Stimulated activated naive B cell treated with anti-CD40 and anti-IgM and Interleukin-4, amounts not matched to agents 10 μg/mL and 1 μg/mL and 100 μg/mL, for 72 hours (primary cell): ENCODE data around the gene CMTR2.
"Not testable (repeated sequence)": the region's sequence is repeated elsewhere in the genome, so short reads cannot be mapped to it uniquely, and the experiment has no call there.

Experiments used
- ATAC-seq, 2 donors: fragments of 150-1000 bp; cut with Tn5 transposase; replicated peaks; 2 replicates each; pipeline ENCODE4 v1.10.0; 2021; ENCODE audit warnings: moderate library complexity in 1 of 2
- DNase-seq: peaks from one replicate; pipeline ENCODE4 v3.0.0; 2021
- H3K27ac Mint-ChIP-seq: one replicate; pipeline ENCODE4 v1.8.0; 2022; ENCODE audit warnings: mild to moderate bottlenecking, mixed read lengths
- H3K27me3 Mint-ChIP-seq, 2 donors: one replicate each; pipeline ENCODE4 v1.8.0; 2022; ENCODE audit warnings: mixed read lengths in 2 of 2
- H3K36me3 Mint-ChIP-seq, 2 donors: one replicate each; pipeline ENCODE4 v1.8.0; 2022; ENCODE audit warnings: mixed read lengths in 2 of 2, mild to moderate bottlenecking in 1 of 2
- H3K4me1 Mint-ChIP-seq, 2 donors: one replicate each; pipeline ENCODE4 v1.8.0; 2022; ENCODE audit warnings: mixed read lengths in 2 of 2, mild to moderate bottlenecking in 1 of 2
- H3K4me3 Mint-ChIP-seq, 2 donors: one replicate each; pipeline ENCODE4 v1.8.0; 2022; ENCODE audit warnings: mild to moderate bottlenecking in 2 of 2, mixed read lengths in 2 of 2, moderate library complexity in 1 of 2
- H3K9me3 Mint-ChIP-seq, 2 donors: one replicate each; pipeline ENCODE4 v1.8.0; 2022; ENCODE audit warnings: mixed read lengths in 2 of 2, mild to moderate bottlenecking in 1 of 2

Gene CMTR2

DNA sequence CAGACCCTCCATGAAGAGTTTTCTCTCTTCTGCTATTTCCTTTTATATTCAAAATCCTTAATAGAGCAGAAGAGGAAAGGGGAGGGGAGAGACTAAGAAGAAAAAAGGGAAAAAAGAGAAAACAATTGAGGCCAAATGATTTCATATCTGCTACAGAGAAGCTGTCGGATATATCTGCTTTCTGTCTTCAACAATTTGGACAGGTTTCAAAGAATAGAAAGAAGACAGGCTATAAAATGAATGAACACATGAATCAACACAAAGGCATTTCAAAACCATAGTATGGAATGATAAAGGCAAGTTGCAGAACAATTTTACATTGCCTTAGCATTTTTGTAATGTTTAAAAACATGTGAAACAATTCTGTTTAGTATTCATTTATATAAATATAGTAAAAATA lies 4.7 kb upstream of the CMTR2 start:
- peaks cover 0 to 6% of the 10 kb centered on the region in 2 donors for H3K4me1 Mint-ChIP-seq
- H3K27ac Mint-ChIP-seq, result no peak overlapping the region
- DNase-seq, result no peak
- peaks cover 28 to 40% of the 10 kb centered on the region in 2 donors for H3K27me3 Mint-ChIP-seq
- H3K9me3 Mint-ChIP-seq, result peaks cover 0 to 1% of the 10 kb centered on the region in 2 donors
- ATAC-seq, result no peak
- H3K4me3 Mint-ChIP-seq, result no peak overlapping the region
- peaks cover 0 to 5% of the 10 kb centered on the region in 2 donors for H3K36me3 Mint-ChIP-seq

DNA sequence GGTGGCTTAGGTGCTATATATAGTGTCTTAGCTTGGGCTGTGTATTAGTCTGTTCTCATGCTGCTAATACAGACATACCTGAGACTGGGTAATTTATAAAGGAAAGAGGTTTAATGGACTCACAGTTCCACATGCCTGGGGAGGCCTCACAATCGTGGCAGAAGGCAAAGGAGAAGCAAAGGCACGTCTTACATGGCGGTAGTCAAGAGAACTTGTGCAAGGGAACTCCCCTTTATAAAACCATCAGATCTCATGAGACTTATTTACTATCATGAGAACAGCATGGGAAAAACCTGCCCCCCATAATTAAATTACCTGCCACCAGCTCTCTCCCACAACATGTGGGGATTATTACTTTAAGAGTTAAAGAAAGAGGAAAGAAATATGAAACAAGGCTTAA lies 2.9 kb upstream of the CMTR2 start:
- Mint-ChIP-seq H3K27me3 (peaks cover 17 to 22% of the 10 kb centered on the region in 2 donors), H3K4me1 (peaks cover 12 to 17% of the 10 kb centered on the region in 2 donors), H3K36me3 (peaks cover 5 to 11% of the 10 kb centered on the region in 2 donors)
- not testable (repeated sequence) for H3K9me3 Mint-ChIP-seq, DNase-seq, H3K4me3 Mint-ChIP-seq, H3K27ac Mint-ChIP-seq, ATAC-seq

DNA sequence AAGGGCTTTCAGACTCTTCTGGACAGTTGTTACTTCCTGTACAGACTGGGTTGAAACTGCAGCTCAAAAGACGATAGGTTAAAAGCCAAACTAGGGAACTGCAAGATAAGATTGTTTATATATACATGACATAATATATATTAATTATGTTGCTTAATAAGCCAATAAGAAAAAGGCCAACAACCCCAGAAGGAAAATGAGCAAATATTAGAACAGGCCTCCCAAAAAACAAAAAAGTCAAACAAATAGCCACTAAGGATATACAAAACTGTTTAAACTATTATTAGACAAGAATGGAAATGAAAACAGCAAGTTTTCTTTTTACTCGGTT lies 495 bp upstream of the CMTR2 start:
- H3K4me3 Mint-ChIP-seq, result peak overlapping the region; percentile 93 to 95
- ATAC-seq (no peak), DNase-seq (no peak)
- H3K36me3 Mint-ChIP-seq, result peaks cover 18 to 29% of the 10 kb centered on the region in 2 donors
- H3K27ac Mint-ChIP-seq, result peak overlapping the region; percentile 98
- H3K4me1 Mint-ChIP-seq, result peaks cover 17 to 24% of the 10 kb centered on the region in 2 donors
- H3K27me3 Mint-ChIP-seq, result peaks cover 14 to 16% of the 10 kb centered on the region in 2 donors
- peaks cover 0 to 3% of the 10 kb centered on the region in 2 donors for H3K9me3 Mint-ChIP-seq

DNA sequence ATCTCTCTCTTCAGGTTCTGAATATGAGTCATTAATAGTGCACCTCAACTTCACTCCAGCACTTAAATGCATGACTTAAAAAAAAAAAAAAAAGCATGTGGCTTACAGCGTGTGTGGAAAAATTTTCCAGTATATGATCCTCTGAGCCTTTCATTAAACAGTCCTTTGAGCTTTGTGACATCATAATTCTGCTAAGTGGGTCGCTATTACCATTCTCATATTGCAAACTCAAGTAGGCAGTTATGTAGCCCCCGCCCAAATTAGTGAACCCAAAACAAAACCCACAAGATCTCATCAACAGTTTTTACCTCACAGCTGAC lies 672 bp downstream of the CMTR2 start:
- Mint-ChIP-seq H3K36me3 (peaks cover 26 to 41% of the 10 kb centered on the region in 2 donors), H3K9me3 (peaks cover 0 to 3% of the 10 kb centered on the region in 2 donors), H3K27me3 (peaks cover 14 to 16% of the 10 kb centered on the region in 2 donors), H3K4me1 (peaks cover 22 to 30% of the 10 kb centered on the region in 2 donors), H3K4me3 (peak overlapping the region; percentile 93 to 95), H3K27ac (peak overlapping the region; percentile 98)
- DNase-seq (no peak), ATAC-seq (no peak)

DNA sequence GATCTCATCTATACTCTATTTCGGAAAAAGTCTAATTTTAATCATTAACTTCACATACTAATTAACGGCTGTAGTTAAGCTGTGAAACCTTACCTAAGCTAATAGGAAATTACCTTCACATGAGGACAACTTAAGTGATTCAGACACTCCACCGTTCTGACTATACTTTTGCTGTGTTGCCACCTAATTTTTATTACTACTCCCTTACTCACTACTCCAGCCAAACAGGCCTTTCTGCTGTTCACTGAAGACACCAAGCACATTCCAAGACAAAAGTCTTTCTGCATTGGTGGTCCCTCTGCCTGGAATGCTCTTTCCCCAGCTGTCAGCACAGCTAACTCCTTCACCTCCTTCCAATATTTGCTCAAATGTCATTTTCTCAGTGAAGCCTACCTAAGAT lies 1.3 kb downstream of the CMTR2 start:
- H3K9me3 Mint-ChIP-seq, result peaks cover 0 to 3% of the 10 kb centered on the region in 2 donors
- peak overlapping the region; percentile 93 to 95 for H3K4me3 Mint-ChIP-seq
- DNase-seq (no peak), ATAC-seq (no peak)
- H3K27ac Mint-ChIP-seq, result peak overlapping the region; percentile 98
- peaks cover 30 to 47% of the 10 kb centered on the region in 2 donors for H3K36me3 Mint-ChIP-seq
- H3K27me3 Mint-ChIP-seq, result peaks cover 11 to 12% of the 10 kb centered on the region in 2 donors
- H3K4me1 Mint-ChIP-seq, result peaks cover 25 to 35% of the 10 kb centered on the region in 2 donors

DNA sequence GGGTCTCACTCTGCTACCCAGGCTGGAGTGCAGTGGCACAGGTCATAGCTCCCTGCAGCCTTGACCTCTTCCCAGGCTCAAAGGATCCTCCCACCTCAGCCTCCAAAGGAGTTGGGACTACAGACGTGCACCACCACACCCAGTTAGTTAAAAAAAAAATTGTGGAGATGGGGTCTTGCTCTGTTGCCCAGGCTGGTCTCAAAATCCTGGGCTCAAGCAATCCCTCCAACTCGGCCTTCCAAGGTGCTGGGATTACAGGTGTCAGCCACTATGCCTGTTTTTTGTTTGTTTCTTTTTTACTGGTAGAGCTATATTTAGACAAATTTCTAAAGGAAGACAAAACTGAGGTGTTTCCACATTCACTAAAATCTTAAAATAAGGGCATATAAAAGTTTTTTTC lies 1.7 kb downstream of the CMTR2 start:
- no peak overlapping the region for H3K27ac Mint-ChIP-seq
- DNase-seq (no peak), ATAC-seq (no peak)
- peaks cover 0 to 3% of the 10 kb centered on the region in 2 donors for H3K9me3 Mint-ChIP-seq
- H3K36me3 Mint-ChIP-seq, result peaks cover 31 to 49% of the 10 kb centered on the region in 2 donors
- H3K4me3 Mint-ChIP-seq, result peak overlapping the region in 1 of 2 donors; percentile 18
- peaks cover 6 to 9% of the 10 kb centered on the region in 2 donors for H3K27me3 Mint-ChIP-seq
- H3K4me1 Mint-ChIP-seq, result peaks cover 27 to 38% of the 10 kb centered on the region in 2 donors

DNA sequence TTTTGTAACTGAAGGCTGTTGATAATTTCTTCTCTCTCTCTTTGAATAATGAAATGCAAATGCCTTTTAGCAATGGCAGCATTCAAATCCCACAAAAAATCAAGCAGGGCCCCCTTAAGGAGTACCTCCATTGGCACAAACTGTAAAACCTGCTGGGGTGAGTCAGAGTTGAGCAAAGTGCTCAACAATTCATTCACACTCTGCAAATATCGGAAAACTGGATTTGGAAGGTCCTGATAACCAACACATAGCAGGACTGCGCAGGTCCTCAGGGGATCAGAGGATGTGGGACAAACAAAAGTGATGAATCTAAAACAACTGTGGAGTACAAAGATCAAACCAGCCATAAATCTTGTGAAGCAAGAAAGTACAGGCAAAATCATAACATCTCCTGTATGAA lies 5.6 kb downstream of the CMTR2 start:
- peaks cover 0 to 3% of the 10 kb centered on the region in 2 donors for H3K9me3 Mint-ChIP-seq
- H3K4me3 Mint-ChIP-seq, result no peak overlapping the region
- no peak overlapping the region for H3K27ac Mint-ChIP-seq
- peaks cover 37 to 52% of the 10 kb centered on the region in 2 donors for H3K36me3 Mint-ChIP-seq
- DNase-seq (no peak), ATAC-seq (no peak)
- no peaks in the 10 kb centered on the region for H3K27me3 Mint-ChIP-seq
- H3K4me1 Mint-ChIP-seq, result peaks cover 22 to 45% of the 10 kb centered on the region in 2 donors

DNA sequence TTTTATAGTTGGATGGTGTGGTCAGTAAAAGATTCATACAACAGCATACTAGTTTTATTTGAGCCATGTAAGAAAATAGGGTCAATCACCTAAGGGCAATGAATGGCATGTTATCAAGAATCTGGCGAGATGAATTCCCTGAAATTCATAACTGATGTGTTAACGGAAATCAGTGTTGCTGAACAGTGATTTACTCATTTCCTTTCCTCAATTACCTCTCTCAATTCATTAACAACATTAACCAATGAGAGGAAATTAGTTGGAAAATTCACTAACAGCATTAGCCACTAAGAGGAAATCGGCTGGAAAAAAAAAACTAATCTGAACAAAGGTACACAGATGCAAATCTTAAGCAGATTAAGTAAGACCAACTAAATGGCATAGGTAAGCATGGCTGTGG lies 6.3 kb downstream of the CMTR2 start:
- Mint-ChIP-seq H3K36me3 (peaks cover 33 to 47% of the 10 kb centered on the region in 2 donors), H3K4me1 (peaks cover 17 to 38% of the 10 kb centered on the region in 2 donors), H3K4me3 (no peak overlapping the region), H3K27me3 (no peaks in the 10 kb centered on the region), H3K27ac (no peak overlapping the region), H3K9me3 (peaks cover 0 to 3% of the 10 kb centered on the region in 2 donors)
- no peak for ATAC-seq
- DNase-seq, result no peak

DNA sequence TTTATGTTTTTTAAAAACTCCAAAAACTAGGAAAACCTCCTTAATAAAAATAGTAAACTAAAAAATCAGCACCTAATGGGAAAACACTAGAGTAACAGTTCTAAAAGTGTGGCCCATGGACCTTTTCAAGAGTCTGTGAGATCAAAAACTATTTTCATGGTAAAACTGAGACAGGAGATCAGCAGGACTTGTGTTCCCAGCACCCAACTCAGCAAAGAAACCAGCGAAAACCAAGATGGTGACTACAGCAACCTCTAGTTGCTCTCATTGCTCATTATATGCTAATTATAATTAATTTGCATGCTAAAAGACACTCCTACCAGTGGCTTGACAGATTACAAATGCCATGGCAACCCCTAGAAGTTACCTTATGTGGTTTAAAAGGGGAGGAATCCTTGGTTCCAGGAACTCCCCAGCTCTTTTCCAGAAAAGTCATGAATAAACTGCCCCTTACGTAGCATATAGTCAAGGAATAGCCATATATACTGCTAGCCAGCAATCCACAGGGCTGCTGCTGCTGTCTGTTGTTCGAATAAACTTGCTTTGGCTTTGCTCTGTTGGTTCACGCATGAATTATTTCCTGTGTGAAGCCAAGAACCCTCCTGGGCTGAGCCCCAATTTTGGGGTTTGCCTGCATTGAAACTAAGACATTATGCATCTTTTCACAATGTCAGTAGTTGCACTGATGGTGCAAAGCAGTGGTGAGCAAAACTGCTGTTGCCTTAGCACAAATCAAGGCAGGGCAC lies 12.4 kb downstream of the CMTR2 start:
- Mint-ChIP-seq H3K36me3 (peaks cover 7 to 24% of the 10 kb centered on the region in 2 donors), H3K4me1 (peaks cover 2 to 4% of the 10 kb centered on the region in 2 donors), H3K27ac (no peak overlapping the region), H3K9me3 (peaks cover 0 to 8% of the 10 kb centered on the region in 2 donors), H3K27me3 (no peaks in the 10 kb centered on the region), H3K4me3 (no peak overlapping the region)
- DNase-seq (no peak), ATAC-seq (no peak)

DNA sequence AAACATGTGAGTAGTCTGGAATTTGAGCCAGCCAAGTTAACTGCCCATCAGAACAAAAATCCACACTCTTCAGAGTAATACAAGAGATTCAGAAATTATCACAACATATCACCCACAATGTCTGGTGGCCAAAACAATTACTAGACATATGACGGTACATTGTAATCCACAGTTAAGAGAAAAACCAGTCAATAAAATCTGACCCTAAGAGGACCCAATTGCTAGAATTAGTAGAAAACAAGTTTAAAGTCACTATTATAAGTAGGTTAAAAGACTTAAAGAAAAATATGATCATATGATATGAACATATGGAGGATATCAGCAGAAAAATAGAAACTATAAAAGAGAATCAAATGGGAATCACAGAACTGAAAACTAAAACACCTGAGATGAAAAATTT lies 15.8 kb downstream of the CMTR2 start:
- H3K27me3 Mint-ChIP-seq, result peaks cover 4 to 6% of the 10 kb centered on the region in 2 donors
- peaks cover 5 to 30% of the 10 kb centered on the region in 2 donors for H3K36me3 Mint-ChIP-seq
- no peak for DNase-seq
- H3K4me3 Mint-ChIP-seq, result no peak overlapping the region
- ATAC-seq, result no peak
- no peaks in the 10 kb centered on the region for H3K4me1 Mint-ChIP-seq
- peaks cover 0 to 8% of the 10 kb centered on the region in 2 donors for H3K9me3 Mint-ChIP-seq
- H3K27ac Mint-ChIP-seq, result no peak overlapping the region

DNA sequence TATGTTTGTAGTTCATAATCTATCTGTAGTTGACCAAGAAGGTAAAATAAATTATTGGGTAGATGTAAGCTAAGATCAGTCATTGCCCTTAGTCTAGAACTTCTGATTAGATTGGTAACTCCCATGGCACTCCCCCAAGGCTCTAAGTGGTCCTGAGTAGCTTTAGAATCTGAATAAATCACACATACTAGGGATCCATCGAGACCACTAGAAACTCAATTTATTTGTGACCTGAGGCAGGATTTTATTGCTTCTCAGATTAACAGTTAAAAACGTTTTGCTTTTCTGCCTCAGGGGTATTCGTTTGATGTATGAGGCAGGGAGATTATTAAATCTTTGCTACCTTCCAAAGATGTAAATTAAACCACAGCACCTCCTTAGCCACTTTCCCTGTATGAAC lies 24.9 kb downstream of the CMTR2 start:
- peaks cover 28 to 41% of the 10 kb centered on the region in 2 donors for H3K27me3 Mint-ChIP-seq
- peaks cover 0 to 3% of the 10 kb centered on the region in 2 donors for H3K4me1 Mint-ChIP-seq
- H3K36me3 Mint-ChIP-seq, result peaks cover 0 to 9% of the 10 kb centered on the region in 2 donors
- H3K9me3 Mint-ChIP-seq, result no peaks in the 10 kb centered on the region
- no peak for DNase-seq
- H3K27ac Mint-ChIP-seq, result no peak overlapping the region
- no peak for ATAC-seq
- no peak overlapping the region for H3K4me3 Mint-ChIP-seq

DNA sequence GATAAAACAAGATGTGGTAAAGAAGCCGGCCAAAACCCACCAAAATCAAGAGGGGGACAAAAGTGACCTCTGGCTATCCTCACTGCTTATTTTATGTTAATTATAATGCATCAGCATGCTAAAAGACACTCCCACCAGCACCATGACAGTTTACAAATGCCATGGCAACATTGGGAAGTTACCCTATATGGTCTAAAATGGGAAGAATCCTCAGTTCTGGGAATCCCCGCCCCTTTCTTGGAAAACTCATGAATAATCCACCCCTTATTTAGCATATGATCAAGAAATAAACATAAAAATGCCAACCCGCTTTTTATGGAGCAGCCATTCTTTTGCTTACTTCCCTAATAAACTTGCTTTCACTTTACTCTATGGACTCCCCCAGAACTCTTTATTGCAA lies 25.6 kb downstream of the CMTR2 start:
- Mint-ChIP-seq H3K4me3 (no peak overlapping the region), H3K27ac (no peak overlapping the region), H3K27me3 (peaks cover 31 to 48% of the 10 kb centered on the region in 2 donors), H3K9me3 (no peaks in the 10 kb centered on the region), H3K4me1 (peaks cover 0 to 3% of the 10 kb centered on the region in 2 donors), H3K36me3 (peaks cover 0 to 9% of the 10 kb centered on the region in 2 donors)
- ATAC-seq, result no peak
- DNase-seq, result no peak

DNA sequence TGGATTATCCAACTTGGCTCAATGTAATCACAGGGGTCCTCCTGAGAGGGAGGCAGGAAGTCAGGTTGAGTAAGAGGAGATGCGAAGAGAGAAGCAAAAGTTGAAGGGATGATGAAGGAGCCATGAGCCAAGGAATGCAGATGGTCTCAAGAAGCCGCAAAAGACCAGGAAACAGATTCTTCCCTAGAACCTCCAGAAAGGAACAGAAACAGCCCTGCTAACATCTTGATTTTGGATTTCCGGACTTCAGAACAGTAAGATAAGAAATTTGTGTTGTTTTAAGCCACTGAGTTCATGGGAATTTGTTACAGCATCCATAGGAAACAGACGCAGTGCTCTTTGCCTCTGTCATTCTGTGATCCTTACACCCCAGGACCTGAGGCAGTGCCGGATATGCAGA lies 26.8 kb downstream of the CMTR2 start:
- ATAC-seq (no peak), DNase-seq (no peak)
- Mint-ChIP-seq H3K4me1 (peaks cover 0 to 3% of the 10 kb centered on the region in 2 donors), H3K27ac (no peak overlapping the region), H3K36me3 (peaks cover 0 to 5% of the 10 kb centered on the region in 2 donors), H3K4me3 (no peak overlapping the region), H3K27me3 (peaks cover 27 to 43% of the 10 kb centered on the region in 2 donors), H3K9me3 (no peaks in the 10 kb centered on the region)

DNA sequence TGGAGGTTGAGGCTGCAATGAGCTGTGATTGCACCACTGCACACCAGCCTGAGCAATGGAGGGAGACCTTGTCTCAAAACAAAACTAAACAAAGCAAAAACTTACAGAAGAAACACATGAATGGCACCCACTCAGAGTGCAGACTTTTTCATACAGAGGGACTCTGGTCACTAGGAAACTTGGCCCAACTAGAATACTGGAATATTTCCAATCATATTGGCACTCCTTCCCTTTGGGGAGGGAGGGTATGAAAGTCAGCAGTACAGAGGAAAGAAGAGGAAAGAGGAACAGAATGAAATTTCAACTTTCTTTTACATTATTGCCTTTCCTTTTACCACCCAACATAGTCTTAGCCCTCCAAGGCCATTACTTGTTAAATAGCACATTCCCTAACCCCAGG lies 28.2 kb downstream of the CMTR2 start:
- no peak for DNase-seq
- H3K4me1 Mint-ChIP-seq, result peaks cover under 1 to 3% of the 10 kb centered on the region in 2 donors
- no peak overlapping the region for H3K27ac Mint-ChIP-seq
- no peaks in the 10 kb centered on the region for H3K9me3 Mint-ChIP-seq
- H3K4me3 Mint-ChIP-seq, result no peak overlapping the region
- H3K27me3 Mint-ChIP-seq, result peaks cover 25 to 38% of the 10 kb centered on the region in 2 donors
- H3K36me3 Mint-ChIP-seq, result peaks cover 0 to 4% of the 10 kb centered on the region in 2 donors
- ATAC-seq, result peak in 1 of 2 donors; percentile 41

DNA sequence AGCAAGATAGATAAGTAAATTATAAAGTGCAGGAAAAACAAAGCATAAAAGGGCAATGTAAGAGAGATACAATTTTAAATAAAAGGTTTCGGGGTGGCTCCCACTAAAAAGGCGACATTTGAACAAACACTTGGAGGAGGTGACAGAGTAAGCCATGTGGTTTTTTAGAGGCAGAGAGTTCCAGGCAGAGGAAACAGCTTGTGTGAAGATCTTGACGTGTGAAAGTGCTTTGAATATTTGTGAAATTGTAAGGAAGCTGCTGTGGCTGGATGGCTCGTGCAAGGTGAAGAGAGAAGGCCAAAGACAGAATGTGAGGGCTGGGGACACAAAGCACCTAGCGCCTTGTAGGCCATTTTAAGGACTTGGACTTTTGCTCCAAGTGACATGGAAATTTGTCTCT lies 30.1 kb downstream of the CMTR2 start:
- H3K27me3 Mint-ChIP-seq, result peaks cover 25 to 38% of the 10 kb centered on the region in 2 donors
- H3K9me3 Mint-ChIP-seq, result no peaks in the 10 kb centered on the region
- no peak overlapping the region for H3K4me3 Mint-ChIP-seq
- peaks cover 15 to 19% of the 10 kb centered on the region in 2 donors for H3K4me1 Mint-ChIP-seq
- ATAC-seq, result no peak
- peaks cover 0 to 4% of the 10 kb centered on the region in 2 donors for H3K36me3 Mint-ChIP-seq
- no peak overlapping the region for H3K27ac Mint-ChIP-seq
- no peak for DNase-seq
